Natural killer cell (primary cell): ENCODE results near the gene HOATZ. TPM values are rescaled to one million over a fixed set of nuclear protein-coding genes. Genes with fewer than 3 reads are reported as not detected.

Experiments
- ATAC-seq, 3 donors: fragments of 150-1000 bp in 2 of 3; fragments of 200-7000 bp in 1 of 3; cut with Tn5 transposase; 1 replicate in 1 of 3; 2 replicates in 2 of 3; pipeline ENCODE4 v1.10.0; 2021; ENCODE audit warnings: mild to moderate bottlenecking in 2 of 3, moderate library complexity in 2 of 3
- DNase-seq, 2 donors: peaks; one replicate each; pipeline versions ENCODE4 v3.0.0 to v3.0.0-alpha.2; 2013 to 2021; ENCODE audit warnings: mixed read lengths in 1 of 2
- H3K27ac ChIP-seq: one replicate; pipeline ENCODE4 v1.5.1; 2013; ENCODE audit warnings: mild to moderate bottlenecking, low read length
- H3K27me3 ChIP-seq: one replicate; pipeline ENCODE4 v1.6.1; 2013; ENCODE audit warnings: low read length; ENCODE audit not compliant: control insufficient read depth, insufficient read depth
- H3K36me3 ChIP-seq: one replicate; pipeline ENCODE4 v1.6.1; 2013; ENCODE audit warnings: low read length; ENCODE audit not compliant: control insufficient read depth, insufficient read depth
- H3K4me1 ChIP-seq: one replicate; pipeline ENCODE4 v1.6.1; 2013; ENCODE audit warnings: low read length; ENCODE audit not compliant: control insufficient read depth, insufficient read depth
- H3K4me3 ChIP-seq: one replicate; pipeline ENCODE4 v1.5.1; 2013; ENCODE audit warnings: low read length
- H3K9me3 ChIP-seq: one replicate; pipeline ENCODE4 v1.6.1; 2013; ENCODE audit warnings: low read length; ENCODE audit not compliant: control insufficient read depth, insufficient read depth
- H3K27ac Mint-ChIP-seq, 2 donors: one replicate each; pipeline ENCODE4 v1.8.0; 2022; ENCODE audit warnings: mild to moderate bottlenecking in 2 of 2, mixed read lengths in 2 of 2, moderate library complexity in 1 of 2
- H3K27me3 Mint-ChIP-seq, 2 donors: one replicate each; pipeline ENCODE4 v1.8.0; 2022; ENCODE audit warnings: low read depth in 2 of 2, mixed read lengths in 2 of 2
- H3K36me3 Mint-ChIP-seq: one replicate; pipeline ENCODE4 v1.8.0; 2022; ENCODE audit warnings: mixed read lengths
- H3K4me1 Mint-ChIP-seq, 2 donors: one replicate each; pipeline ENCODE4 v1.8.0; 2022; ENCODE audit warnings: mixed read lengths in 2 of 2
- H3K4me3 Mint-ChIP-seq: one replicate; pipeline ENCODE4 v1.8.0; 2022; ENCODE audit warnings: mild to moderate bottlenecking, moderate library complexity, mixed read lengths
- H3K9me3 Mint-ChIP-seq, 2 donors: one replicate each; pipeline ENCODE4 v1.8.0; 2022; ENCODE audit warnings: mixed read lengths in 2 of 2
- CTCF ChIP-seq: fragments of 200-600 bp; IDR thresholded peaks from one replicate; pipeline ENCODE4 v1.8.0; 2022; ENCODE audit warnings: antibody characterized with exemption
- WGBS: methylation state at CpG from one replicate; pipeline ENCODE4 v1.1.7; 2013; ENCODE audit warnings: missing lambda C conversion rate; ENCODE audit not compliant: insufficient coverage; 5-methylcytosine and 5-hydroxymethylcytosine counted together
- intact Hi-C: fragments of 100-400 bp; cut with micrococcal nuclease; formaldehyde crosslinking; loops from one replicate; pipeline ENCODE4 v1.14.2; 2022
- total RNA-seq, 4 donors: library from RNA; stranded (reverse); fragments of 120-200 nt in 1 of 4; gene quantifications; one replicate each; pipeline versions ENCODE4 v1.2.3 to v1.2.4, GENCODE V29; 2013 to 2022

Gene HOATZ
- total RNA-seq, 3 donors from 2014 or later (not counting 1 experiment from before 2014, with no cell fraction given), result not detected

DNA sequence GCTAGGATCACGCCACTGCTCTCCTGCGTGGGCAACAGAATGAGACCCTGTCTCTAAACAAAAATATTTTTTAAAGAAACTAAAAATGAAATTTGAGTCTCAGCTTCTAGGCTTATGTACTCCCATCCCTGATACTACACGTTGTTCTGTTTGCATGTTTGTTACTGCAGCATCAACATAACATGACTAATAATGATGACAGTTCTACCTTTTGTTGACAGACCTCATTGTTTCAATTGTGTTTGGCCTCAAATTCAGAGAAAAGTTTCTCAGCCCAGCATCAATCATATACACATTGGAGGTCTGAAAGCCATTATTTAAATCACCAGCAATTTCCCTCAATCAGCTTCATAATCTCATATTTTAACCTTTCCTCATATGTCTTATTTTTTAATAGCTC lies 46.7 kb downstream of the HOATZ start:
- Histone ChIP-seq H3K36me3 (no peaks in the 10 kb centered on the region), H3K9me3 (no peaks in the 10 kb centered on the region), H3K4me3 (no peak overlapping the region), H3K27ac (no peak overlapping the region), H3K27me3 (no peaks in the 10 kb centered on the region), H3K4me1 (no peaks in the 10 kb centered on the region)
- Mint-ChIP-seq H3K36me3 (no peaks in the 10 kb centered on the region), H3K27ac (no peak overlapping the region), H3K4me1 (no peaks in the 10 kb centered on the region), H3K4me3 (no peak overlapping the region), H3K27me3 (peaks cover 0 to 15% of the 10 kb centered on the region in 2 donors), H3K9me3 (no peaks in the 10 kb centered on the region)
- intact Hi-C loops, result no loop called here
- no peak for TF ChIP-seq CTCF
- WGBS, result 91% methylated on average over 3 of the region's 3 CpGs
- ATAC-seq (no peak), DNase-seq (no peak)

- no peaks in the 10 kb centered on the region for H3K36me3 ChIP-seq
- intact Hi-C loops, result no loop called here
- Mint-ChIP-seq H3K9me3 (no peaks in the 10 kb centered on the region), H3K27me3 (peaks cover 0 to 15% of the 10 kb centered on the region in 2 donors), H3K36me3 (no peaks in the 10 kb centered on the region), H3K27ac (no peak overlapping the region), H3K4me1 (no peaks in the 10 kb centered on the region), H3K4me3 (no peak overlapping the region)
- H3K27me3 ChIP-seq, result no peaks in the 10 kb centered on the region
- no peaks in the 10 kb centered on the region for H3K4me1 ChIP-seq
- no peak for DNase-seq
- TF ChIP-seq CTCF, result no peak
- 62% methylated on average over 3 of the region's 3 CpGs for WGBS
- ATAC-seq, result no peak
- no peak overlapping the region for H3K27ac ChIP-seq
- no peaks in the 10 kb centered on the region for H3K9me3 ChIP-seq
- H3K4me3 ChIP-seq, result no peak overlapping the region
Observed at GRCh38 chr11:111561791-111562325, 47.3 kb downstream of the HOATZ start.

DNA sequence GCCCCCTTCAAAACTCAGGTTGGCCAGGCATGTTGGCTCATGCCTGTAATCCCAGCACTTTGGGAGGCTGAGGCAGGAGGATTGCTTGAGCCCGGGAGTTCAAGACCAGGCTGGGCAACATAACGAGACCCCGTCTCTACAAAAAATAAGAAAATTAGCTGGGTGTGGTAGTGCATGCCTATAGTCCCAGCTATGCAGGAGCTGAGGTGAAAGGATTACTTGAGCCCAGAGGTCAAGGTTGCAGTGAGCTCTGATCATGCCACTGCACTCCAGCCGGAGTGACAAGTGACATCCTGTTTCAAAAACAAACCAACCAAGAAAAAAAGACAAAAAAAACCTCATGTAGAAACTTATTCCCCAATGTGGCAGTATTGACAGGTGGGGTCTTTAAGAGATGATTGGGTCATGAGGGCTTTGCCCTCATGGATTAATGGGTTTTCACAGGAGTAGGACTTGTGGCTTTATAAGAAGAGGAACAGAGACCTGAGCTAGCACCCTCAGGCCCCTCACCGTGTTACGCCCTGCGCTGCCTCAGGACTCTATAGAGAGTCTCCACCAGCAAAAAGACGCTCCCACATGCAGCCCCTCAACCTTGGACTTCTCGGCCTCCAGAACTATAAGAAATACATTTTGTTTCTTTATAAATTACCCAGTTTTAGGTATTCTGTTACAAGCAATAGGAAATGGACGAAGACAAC lies 48.3 kb downstream of the HOATZ start:
- Histone ChIP-seq H3K9me3 (no peaks in the 10 kb centered on the region), H3K27me3 (no peaks in the 10 kb centered on the region), H3K4me1 (no peaks in the 10 kb centered on the region), H3K36me3 (no peaks in the 10 kb centered on the region), H3K4me3 (no peak overlapping the region), H3K27ac (no peak overlapping the region)
- H3K4me3 Mint-ChIP-seq, result no peak overlapping the region
- H3K27ac Mint-ChIP-seq, result no peak overlapping the region
- DNase-seq (no peak), ATAC-seq (no peak)
- 94% methylated on average over 9 of the region's 10 CpGs for WGBS
- no peaks in the 10 kb centered on the region for H3K36me3 Mint-ChIP-seq
- H3K4me1 Mint-ChIP-seq, result no peaks in the 10 kb centered on the region
- intact Hi-C loops, result no loop called here
- no peak for TF ChIP-seq CTCF
- H3K9me3 Mint-ChIP-seq, result no peaks in the 10 kb centered on the region
- peaks cover 0 to 15% of the 10 kb centered on the region in 2 donors for H3K27me3 Mint-ChIP-seq
